ENCODE results near the gene RNF123. TPM values are rescaled to one million over a fixed set of nuclear protein-coding genes. Genes with fewer than 3 reads are reported as not detected.

The RNF123 gene
- total RNA-seq, 2 experiments from 2014 or later, result 32.4 to 35.5 TPM

DNA sequence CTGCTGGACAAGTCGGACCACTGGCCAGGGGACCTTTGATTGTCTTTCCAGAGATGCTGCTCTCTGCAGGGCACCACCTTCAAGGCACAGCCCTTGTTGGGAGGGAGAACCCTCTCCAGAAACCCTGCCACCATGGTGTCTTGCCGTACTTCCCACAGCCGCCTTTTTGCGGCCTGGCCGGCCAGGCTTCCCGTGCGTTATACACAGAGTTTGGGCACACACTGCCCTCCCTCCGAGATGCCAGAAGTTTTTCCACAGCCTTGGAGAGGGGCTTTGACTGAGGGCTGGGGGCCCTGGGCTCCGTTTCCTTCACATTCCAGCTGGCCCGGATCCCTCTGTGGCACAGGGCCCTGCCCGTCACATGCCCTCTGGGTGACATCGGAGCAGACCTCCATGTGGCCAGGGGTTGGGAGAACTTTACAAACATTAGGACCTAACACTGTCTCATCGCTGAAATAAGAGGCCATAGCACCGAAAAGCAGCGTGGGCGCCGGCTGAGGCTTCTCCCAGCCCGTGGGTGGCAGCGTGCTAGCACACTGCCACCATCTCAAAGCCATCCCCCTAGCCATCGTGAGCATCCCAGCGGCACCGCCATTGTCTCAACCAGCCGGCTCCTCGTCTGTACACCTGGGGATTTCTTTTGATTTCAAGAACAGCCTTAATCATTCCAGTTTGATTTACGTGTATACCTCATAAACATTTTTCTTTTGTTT, 21.5 kb upstream of the RNF123 start:
- no peak overlapping the region for H3K4me3 Mint-ChIP-seq
- peaks cover 2% of the 10 kb centered on the region for H3K36me3 Mint-ChIP-seq
- no peak for DNase-seq
- H3K9me3 Mint-ChIP-seq, result no peaks in the 10 kb centered on the region
- peaks cover 4% of the 10 kb centered on the region for H3K4me1 Mint-ChIP-seq
- no peak overlapping the region for H3K27ac Mint-ChIP-seq
- no peaks in the 10 kb centered on the region for H3K27me3 Mint-ChIP-seq

GRCh38 chr3:49668414-49668797, 21.0 kb upstream of the RNF123 start:
- Mint-ChIP-seq H3K9me3 (no peaks in the 10 kb centered on the region), H3K27ac (no peak overlapping the region), H3K4me3 (no peak overlapping the region), H3K27me3 (no peaks in the 10 kb centered on the region), H3K36me3 (peaks cover 4% of the 10 kb centered on the region), H3K4me1 (peaks cover 6% of the 10 kb centered on the region)
- DNase-seq, result no peak

DNA sequence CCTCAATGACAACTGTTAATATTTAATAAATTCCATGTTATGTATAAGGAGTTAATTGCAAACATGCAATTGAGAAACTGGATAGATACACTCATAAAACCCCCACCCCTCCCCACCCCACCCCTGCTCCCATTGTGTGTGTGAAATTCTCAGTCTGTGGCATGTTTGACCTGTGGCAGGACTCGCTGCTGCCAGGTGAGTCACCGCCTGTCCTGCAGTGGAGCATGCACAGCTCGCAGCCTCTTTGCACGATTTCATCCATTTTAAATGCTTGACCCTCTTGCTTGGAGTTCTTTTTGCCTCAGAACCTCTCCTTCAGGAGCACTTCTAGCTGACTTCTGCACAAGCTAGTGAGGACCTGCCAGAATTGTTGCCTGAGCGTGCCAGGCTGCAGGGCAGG, 20.5 kb upstream of the RNF123 start:
- Mint-ChIP-seq H3K27me3 (no peaks in the 10 kb centered on the region), H3K4me1 (peaks cover 6% of the 10 kb centered on the region), H3K4me3 (no peak overlapping the region), H3K27ac (no peak overlapping the region), H3K9me3 (no peaks in the 10 kb centered on the region), H3K36me3 (peaks cover 4% of the 10 kb centered on the region)
- DNase-seq, result no peak

GRCh38 chr3:49669352-49669751, 20.0 kb upstream of the RNF123 start:
- no peaks in the 10 kb centered on the region for H3K9me3 Mint-ChIP-seq
- peaks cover 4% of the 10 kb centered on the region for H3K36me3 Mint-ChIP-seq
- H3K27me3 Mint-ChIP-seq, result no peaks in the 10 kb centered on the region
- DNase-seq, result no peak
- peaks cover 6% of the 10 kb centered on the region for H3K4me1 Mint-ChIP-seq
- no peak overlapping the region for H3K27ac Mint-ChIP-seq
- no peak overlapping the region for H3K4me3 Mint-ChIP-seq

GRCh38 chr3:49670940-49671290, 18.4 kb upstream of the RNF123 start:
- no peaks in the 10 kb centered on the region for H3K27me3 Mint-ChIP-seq
- H3K27ac Mint-ChIP-seq, result no peak overlapping the region
- H3K9me3 Mint-ChIP-seq, result no peaks in the 10 kb centered on the region
- no peak for DNase-seq
- H3K4me1 Mint-ChIP-seq, result peaks cover 17% of the 10 kb centered on the region
- no peak overlapping the region for H3K4me3 Mint-ChIP-seq
- peaks cover 9% of the 10 kb centered on the region for H3K36me3 Mint-ChIP-seq

GRCh38 chr3:49671291-49672288, 17.8 kb upstream of the RNF123 start:
- Mint-ChIP-seq H3K36me3 (peaks cover 13% of the 10 kb centered on the region), H3K4me1 (peaks cover 19% of the 10 kb centered on the region), H3K27ac (peak overlapping the region; percentile 64), H3K27me3 (no peaks in the 10 kb centered on the region), H3K4me3 (peak overlapping the region; percentile 56), H3K9me3 (no peaks in the 10 kb centered on the region)
- peak; percentile 75 for DNase-seq

DNA sequence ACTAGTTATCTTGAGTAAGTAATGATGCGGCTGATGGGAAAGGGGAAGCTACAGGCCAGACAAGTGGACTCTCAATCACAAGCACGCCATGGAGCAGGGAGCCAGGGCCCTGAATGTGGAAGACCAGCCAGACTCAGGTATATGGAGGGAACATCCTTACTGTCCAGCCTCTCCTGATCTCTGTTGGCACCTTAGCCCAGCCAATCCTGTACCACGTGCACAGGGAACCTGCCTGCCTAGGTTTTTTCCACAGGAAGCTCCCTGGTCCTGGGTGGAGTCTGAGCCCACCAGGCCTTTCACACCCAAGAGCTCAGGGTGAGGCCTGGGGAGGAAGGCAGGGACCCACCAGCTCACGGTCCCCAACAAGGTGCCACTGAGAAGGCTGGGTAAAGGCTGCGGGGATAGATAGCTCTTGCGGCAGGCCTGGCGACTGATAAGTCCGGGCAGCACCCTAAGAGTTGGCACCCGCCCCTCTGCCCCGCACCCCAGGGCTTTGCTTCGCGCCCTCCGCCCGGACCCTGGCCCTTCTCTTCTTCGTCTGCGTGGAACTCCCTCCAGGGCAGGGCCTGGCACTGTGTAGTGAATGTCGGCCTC, 16.1 kb upstream of the RNF123 start:
- DNase-seq, result peak; percentile 43
- H3K4me3 Mint-ChIP-seq, result peak overlapping the region; percentile 91

GRCh38 chr3:49673715-49674496, 15.5 kb upstream of the RNF123 start, which contains the start of gene APEH:
TSS of gene APEH (plus strand) at chr3:49674351. CDS start at chr3:49674402, 51 bp downstream.
- H3K4me3 Mint-ChIP-seq, result peak within 1 kb of the TSS; percentile 91
- H3K27ac Mint-ChIP-seq, result peak within 1 kb of the TSS; percentile 96
- no peaks in the 10 kb centered on the region for H3K9me3 Mint-ChIP-seq
- peaks cover 25% of the 10 kb centered on the region for H3K4me1 Mint-ChIP-seq
- peaks cover 16% of the 10 kb centered on the region for H3K36me3 Mint-ChIP-seq
- DNase-seq, result peak; percentile 99
- H3K27me3 Mint-ChIP-seq, result no peaks in the 10 kb centered on the region

More for the DNA sequence above, 16.1 kb upstream of the RNF123 start:
- no peaks in the 10 kb centered on the region for H3K27me3 Mint-ChIP-seq
- H3K9me3 Mint-ChIP-seq, result no peaks in the 10 kb centered on the region
- peak overlapping the region; percentile 96 for H3K27ac Mint-ChIP-seq
- peaks cover 15% of the 10 kb centered on the region for H3K36me3 Mint-ChIP-seq
- H3K4me1 Mint-ChIP-seq, result peaks cover 24% of the 10 kb centered on the region

DNA sequence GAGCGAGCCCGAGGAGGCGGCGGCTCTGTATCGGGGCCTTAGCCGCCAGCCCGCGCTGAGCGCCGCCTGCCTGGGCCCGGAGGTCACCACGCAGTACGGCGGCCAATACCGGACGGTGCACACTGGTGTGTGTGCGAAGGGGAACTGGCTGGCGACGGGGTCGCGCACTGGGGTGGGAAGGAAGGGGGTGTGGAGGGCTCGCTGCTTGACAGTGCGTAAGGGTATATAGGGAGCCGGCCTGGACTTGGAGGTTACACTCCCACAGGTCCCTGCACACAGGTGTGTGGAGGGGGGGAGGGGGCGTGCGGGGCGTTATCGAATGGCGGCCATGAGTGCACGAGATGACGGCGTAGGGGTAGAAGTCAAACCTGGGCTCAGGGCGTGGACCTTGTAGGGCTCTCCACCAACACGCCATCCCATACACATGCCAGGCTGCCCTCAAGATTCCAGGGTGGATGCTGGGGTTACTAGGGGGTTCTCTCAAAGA, 14.8 kb upstream of the RNF123 start:
- no peak for DNase-seq
- peaks cover 25% of the 10 kb centered on the region for H3K4me1 Mint-ChIP-seq
- no peaks in the 10 kb centered on the region for H3K9me3 Mint-ChIP-seq
- H3K27me3 Mint-ChIP-seq, result no peaks in the 10 kb centered on the region
- peak overlapping the region; percentile 96 for H3K27ac Mint-ChIP-seq
- peak overlapping the region; percentile 91 for H3K4me3 Mint-ChIP-seq
- peaks cover 16% of the 10 kb centered on the region for H3K36me3 Mint-ChIP-seq

GRCh38 chr3:49675912-49676311, 13.4 kb upstream of the RNF123 start:
- H3K9me3 Mint-ChIP-seq, result no peaks in the 10 kb centered on the region
- no peak overlapping the region for H3K4me3 Mint-ChIP-seq
- peaks cover 21% of the 10 kb centered on the region for H3K36me3 Mint-ChIP-seq
- no peak for DNase-seq
- H3K27ac Mint-ChIP-seq, result no peak overlapping the region
- H3K27me3 Mint-ChIP-seq, result no peaks in the 10 kb centered on the region
- peaks cover 25% of the 10 kb centered on the region for H3K4me1 Mint-ChIP-seq

GRCh38 chr3:49680493-49681231, 8.7 kb upstream of the RNF123 start:
- Mint-ChIP-seq H3K9me3 (no peaks in the 10 kb centered on the region), H3K27ac (no peak overlapping the region), H3K36me3 (peaks cover 15% of the 10 kb centered on the region)

DNA sequence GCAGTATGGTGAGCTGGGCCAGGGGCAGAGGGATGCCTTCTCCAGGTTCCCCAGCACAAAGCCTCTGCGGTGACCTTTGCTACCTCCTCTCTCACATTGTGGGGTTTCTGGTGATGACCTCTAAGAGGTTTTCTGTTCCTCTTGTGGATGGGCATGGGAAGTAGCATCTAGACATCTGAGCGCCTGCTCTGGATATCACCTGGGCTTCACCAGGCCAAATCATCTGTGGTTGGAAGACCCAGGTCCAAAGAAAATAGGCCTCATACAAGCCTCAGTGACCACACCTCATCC, 8.2 kb upstream of the RNF123 start:
- H3K36me3 Mint-ChIP-seq, result peaks cover 9% of the 10 kb centered on the region
- no peaks in the 10 kb centered on the region for H3K27me3 Mint-ChIP-seq
- H3K4me1 Mint-ChIP-seq, result peaks cover 10% of the 10 kb centered on the region

More at GRCh38 chr3:49680493-49681231, 8.7 kb upstream of the RNF123 start:
- no peak for DNase-seq
- H3K27me3 Mint-ChIP-seq, result no peaks in the 10 kb centered on the region
- no peak overlapping the region for H3K4me3 Mint-ChIP-seq
- H3K4me1 Mint-ChIP-seq, result peaks cover 13% of the 10 kb centered on the region

GRCh38 chr3:49681543-49681942, 7.8 kb upstream of the RNF123 start:
- DNase-seq, result no peak
- Mint-ChIP-seq H3K4me3 (no peak overlapping the region), H3K9me3 (no peaks in the 10 kb centered on the region), H3K27ac (no peak overlapping the region), H3K27me3 (no peaks in the 10 kb centered on the region), H3K36me3 (peaks cover 8% of the 10 kb centered on the region), H3K4me1 (peaks cover 10% of the 10 kb centered on the region)

More for the DNA sequence above, 8.2 kb upstream of the RNF123 start:
- Mint-ChIP-seq H3K9me3 (no peaks in the 10 kb centered on the region), H3K4me3 (no peak overlapping the region), H3K27ac (no peak overlapping the region)
- DNase-seq, result no peak

DNA sequence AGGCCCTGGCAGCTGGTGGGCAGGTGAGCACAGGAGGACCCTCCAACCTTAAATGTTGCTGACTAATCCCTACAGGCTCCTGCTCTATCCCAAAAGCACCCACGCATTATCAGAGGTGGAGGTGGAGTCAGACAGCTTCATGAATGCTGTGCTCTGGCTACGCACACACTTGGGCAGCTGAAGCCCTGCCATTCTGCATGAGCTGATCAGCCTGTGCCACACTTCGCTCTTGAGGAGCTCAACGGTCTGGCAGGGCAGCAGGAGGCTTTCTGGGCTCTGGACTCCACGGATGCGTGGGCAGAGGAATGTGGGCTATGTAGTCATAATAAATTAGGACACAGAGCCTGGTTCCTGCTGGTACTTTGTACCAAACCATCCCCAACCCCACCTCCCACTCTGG, 6.2 kb upstream of the RNF123 start:
- peak overlapping the region; percentile 29 for H3K27ac Mint-ChIP-seq
- H3K9me3 Mint-ChIP-seq, result no peaks in the 10 kb centered on the region
- peaks cover 6% of the 10 kb centered on the region for H3K4me1 Mint-ChIP-seq
- peaks cover 7% of the 10 kb centered on the region for H3K36me3 Mint-ChIP-seq
- peaks cover 4% of the 10 kb centered on the region for H3K27me3 Mint-ChIP-seq
- no peak overlapping the region for H3K4me3 Mint-ChIP-seq
- DNase-seq, result no peak
